Measurements from ENCODE around the gene DVL3.
"Not testable (repeated sequence)": the region's sequence is repeated elsewhere in the genome, so short reads cannot be mapped to it uniquely, and the experiment has no call there.

DNA sequence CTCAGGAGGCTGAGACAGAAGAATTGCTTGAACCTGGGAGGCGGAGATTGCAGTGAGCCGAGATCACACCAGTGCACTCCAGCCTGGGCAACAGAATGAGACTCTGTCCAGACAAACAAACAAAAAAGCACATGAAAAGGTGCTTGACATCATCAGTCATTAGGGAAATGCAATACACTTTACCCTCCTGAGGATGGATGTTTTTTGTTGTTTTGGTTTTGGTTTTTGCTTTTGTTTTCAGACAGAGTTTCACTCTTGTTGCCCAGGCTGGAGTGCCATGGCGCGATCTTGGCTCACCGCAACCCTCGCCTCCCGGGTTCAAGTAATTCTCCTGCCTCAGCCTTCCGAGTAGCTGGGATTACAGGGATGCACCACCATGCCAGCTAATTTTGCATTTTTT lies 34.1 kb upstream of the DVL3 start:
- TF ChIP-seq, protein P1, sequence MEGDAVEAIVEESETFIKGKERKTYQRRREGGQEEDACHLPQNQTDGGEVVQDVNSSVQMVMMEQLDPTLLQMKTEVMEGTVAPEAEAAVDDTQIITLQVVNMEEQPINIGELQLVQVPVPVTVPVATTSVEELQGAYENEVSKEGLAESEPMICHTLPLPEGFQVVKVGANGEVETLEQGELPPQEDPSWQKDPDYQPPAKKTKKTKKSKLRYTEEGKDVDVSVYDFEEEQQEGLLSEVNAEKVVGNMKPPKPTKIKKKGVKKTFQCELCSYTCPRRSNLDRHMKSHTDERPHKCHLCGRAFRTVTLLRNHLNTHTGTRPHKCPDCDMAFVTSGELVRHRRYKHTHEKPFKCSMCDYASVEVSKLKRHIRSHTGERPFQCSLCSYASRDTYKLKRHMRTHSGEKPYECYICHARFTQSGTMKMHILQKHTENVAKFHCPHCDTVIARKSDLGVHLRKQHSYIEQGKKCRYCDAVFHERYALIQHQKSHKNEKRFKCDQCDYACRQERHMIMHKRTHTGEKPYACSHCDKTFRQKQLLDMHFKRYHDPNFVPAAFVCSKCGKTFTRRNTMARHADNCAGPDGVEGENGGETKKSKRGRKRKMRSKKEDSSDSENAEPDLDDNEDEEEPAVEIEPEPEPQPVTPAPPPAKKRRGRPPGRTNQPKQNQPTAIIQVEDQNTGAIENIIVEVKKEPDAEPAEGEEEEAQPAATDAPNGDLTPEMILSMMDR (IDR thresholded peaks at IDR 0.05; ENCODE audit: poor library complexity, severe bottlenecking): not testable (repeated sequence)
- TF ChIP-seq EZH2 (IDR thresholded peaks at IDR 0.05; ENCODE audit: borderline replicate concordance, insufficient read depth, low read length, poor library complexity, severe bottlenecking); TAF1 (IDR thresholded peaks at IDR 0.05; ENCODE audit: low read depth): not testable (repeated sequence)

Data from neural cell (in vitro differentiated cells).